Skeletal muscle satellite cell (primary cell): Measurements from ENCODE around the gene TSPAN18.

Experiments
- H3K27me3 ChIP-seq: 2 replicates; pipeline ENCODE4 v1.7.0; 2013; ENCODE audit warnings: low read length; ENCODE audit not compliant: control insufficient read depth, insufficient read depth
- H3K36me3 ChIP-seq: 2 replicates; pipeline ENCODE4 v1.7.0; 2013; ENCODE audit warnings: mild to moderate bottlenecking, control low read depth, low read length; ENCODE audit not compliant: insufficient read depth
- H3K4me1 ChIP-seq: 2 replicates; pipeline ENCODE4 v1.7.0; 2013; ENCODE audit warnings: low read length; ENCODE audit not compliant: control insufficient read depth, insufficient read depth
- H3K4me2 ChIP-seq: 2 replicates; pipeline ENCODE4 v1.7.0; 2013; ENCODE audit warnings: mild to moderate bottlenecking, low read length
- H3K4me3 ChIP-seq: 2 replicates; pipeline ENCODE4 v1.7.0; 2013; ENCODE audit warnings: low read length
- H3K9ac ChIP-seq: 2 replicates; pipeline ENCODE4 v1.7.0; 2013; ENCODE audit warnings: mild to moderate bottlenecking, low read depth, low read length, moderate library complexity
- H3K9me3 ChIP-seq: replicated peaks from 2 replicates; pipeline ENCODE4 v1.7.0; 2013; ENCODE audit warnings: mild to moderate bottlenecking, control low read depth, low read length

The TSPAN18 gene

DNA sequence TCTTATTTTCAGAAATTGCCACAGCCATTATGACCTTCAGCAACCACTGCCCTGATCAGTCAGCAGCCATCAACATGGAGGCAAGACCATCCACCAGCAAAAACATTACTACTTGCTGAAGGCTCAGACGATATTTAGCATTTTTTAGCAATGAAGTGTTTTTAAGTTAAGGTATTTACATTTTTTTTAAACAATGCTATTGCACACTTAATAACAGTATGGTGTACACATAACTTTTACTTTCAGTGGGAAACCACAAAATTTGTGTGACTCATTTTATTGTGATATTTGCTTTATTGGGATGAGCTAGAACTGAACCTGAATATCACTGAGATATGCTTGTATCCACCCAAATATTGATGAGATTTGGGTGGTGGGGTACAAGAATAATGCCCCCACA is 110.9 kb downstream of the TSPAN18 start:
- H3K4me1 ChIP-seq = peaks cover 16% of the 10 kb centered on the region
- no peaks in the 10 kb centered on the region for H3K36me3 ChIP-seq
- H3K27me3 ChIP-seq = peaks cover 74% of the 10 kb centered on the region
- no peak overlapping the region for H3K4me2 ChIP-seq
- H3K4me3 ChIP-seq = no peak overlapping the region
- H3K9ac ChIP-seq = no peak overlapping the region
- no peaks in the 10 kb centered on the region for H3K9me3 ChIP-seq

DNA sequence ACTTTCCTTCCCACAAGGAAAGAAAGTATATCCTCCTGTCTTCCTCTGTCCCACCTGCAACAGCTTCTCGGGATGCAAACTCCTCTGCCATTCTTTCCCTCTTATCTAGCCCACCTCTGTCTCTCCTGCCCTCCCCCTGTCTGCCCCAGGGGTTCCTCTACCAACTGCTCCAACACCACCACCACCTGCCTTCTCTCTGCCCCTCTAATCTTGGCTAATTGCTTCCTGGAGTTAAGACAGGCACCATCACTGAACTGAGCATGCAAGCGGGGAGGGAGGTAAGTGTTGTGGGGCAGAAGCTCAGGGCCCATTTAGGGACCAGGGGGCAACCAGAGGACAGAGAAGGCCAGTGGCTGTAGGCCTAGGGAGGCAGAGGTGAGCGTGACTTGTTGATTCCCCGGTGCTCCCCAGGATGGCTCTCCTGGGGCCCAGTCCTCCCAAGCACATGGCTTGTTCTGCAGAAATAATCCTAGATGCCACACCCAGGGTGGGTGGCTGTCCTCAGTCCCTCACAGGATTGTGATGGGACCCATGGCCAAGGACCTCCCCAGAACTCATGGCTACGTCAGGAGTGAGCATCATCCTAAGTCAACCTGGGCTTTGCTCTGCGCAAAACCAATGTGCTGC is 112.8 kb downstream of the TSPAN18 start:
- Histone ChIP-seq H3K27me3 (peaks cover 55% of the 10 kb centered on the region), H3K4me1 (peaks cover 16% of the 10 kb centered on the region), H3K4me2 (no peak overlapping the region), H3K9me3 (no peaks in the 10 kb centered on the region), H3K9ac (no peak overlapping the region), H3K36me3 (no peaks in the 10 kb centered on the region), H3K4me3 (no peak overlapping the region)

DNA sequence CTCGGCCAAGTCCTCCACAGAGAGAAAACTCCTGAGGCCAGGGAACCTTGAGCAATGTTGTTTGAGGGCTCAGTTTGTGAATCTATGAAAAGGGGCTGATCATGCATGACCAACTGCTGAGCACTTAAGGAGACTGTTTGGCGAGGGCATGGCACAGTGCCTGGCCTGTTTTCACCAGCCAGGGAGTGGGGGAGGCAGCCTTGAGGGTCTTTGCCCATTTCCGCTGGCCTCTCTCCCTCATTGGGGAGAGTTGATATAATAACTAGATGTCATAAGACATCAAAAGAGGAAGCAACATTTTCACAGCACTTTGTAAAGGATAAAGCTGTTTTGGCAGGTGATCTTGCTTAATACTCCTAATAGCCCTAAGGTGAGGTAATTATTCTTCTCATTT is 113.3 kb downstream of the TSPAN18 start:
- H3K9ac ChIP-seq = no peak overlapping the region
- no peaks in the 10 kb centered on the region for H3K9me3 ChIP-seq
- H3K27me3 ChIP-seq = peaks cover 50% of the 10 kb centered on the region
- no peaks in the 10 kb centered on the region for H3K36me3 ChIP-seq
- H3K4me3 ChIP-seq = no peak overlapping the region
- no peak overlapping the region for H3K4me2 ChIP-seq
- peaks cover 16% of the 10 kb centered on the region for H3K4me1 ChIP-seq

DNA sequence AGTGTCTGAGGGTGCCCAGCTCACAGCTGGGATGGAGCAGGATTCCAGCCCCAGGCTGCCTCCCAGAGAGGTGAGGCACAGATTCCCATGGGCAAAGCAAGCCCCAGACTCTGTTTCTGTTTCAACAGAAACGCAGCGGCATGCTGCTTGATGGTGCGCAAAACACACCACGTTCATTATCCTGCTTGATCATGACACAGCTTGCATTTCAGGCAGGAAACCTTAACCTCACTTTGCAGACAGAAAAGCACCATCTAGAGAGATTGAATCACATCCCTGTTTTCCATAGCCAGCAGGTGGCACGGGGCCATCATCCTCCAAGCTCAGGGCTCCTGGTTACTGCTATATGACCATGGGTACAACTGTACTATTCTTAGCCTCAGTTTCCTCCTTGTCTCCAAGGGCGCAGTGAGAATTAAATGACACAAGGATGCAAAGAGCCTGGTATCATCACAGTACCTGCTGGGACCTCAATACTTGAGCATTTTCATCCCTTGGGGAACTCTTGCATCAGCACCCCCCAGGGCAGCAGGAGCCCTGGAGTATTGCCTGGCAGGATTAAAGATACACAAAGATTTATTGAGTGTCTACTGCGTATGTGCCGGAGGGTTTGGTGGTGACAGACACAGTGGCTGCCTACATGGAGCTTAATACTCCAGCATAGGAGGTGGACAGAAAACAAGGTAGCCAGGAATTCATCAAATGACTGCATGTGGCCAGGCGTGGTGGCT is 113.9 kb downstream of the TSPAN18 start:
- Histone ChIP-seq H3K4me3 (no peak overlapping the region), H3K27me3 (peaks cover 53% of the 10 kb centered on the region), H3K9me3 (no peaks in the 10 kb centered on the region), H3K4me1 (peaks cover 16% of the 10 kb centered on the region), H3K4me2 (no peak overlapping the region), H3K36me3 (no peaks in the 10 kb centered on the region), H3K9ac (no peak overlapping the region)

DNA sequence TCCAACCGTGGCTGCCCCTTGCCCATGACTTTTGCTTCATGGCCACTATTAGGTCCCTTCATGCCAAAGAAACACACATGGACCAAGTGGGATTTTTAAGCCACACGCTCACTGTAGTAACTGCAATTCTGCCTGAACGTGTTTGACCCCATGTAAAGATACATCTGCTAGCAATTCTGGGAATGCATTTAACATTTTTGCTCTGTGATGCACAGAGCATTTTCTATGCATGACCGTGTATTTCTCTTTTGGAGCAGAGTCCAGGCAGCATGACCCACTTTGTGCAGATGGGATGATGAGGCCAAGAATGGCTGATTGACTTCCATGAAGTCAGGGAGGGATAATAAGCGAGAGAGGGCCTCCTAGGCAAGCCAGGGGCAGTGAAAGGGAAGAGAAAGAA is 115.5 kb downstream of the TSPAN18 start:
- H3K4me1 ChIP-seq = peaks cover 16% of the 10 kb centered on the region
- peaks cover 4% of the 10 kb centered on the region for H3K9me3 ChIP-seq
- peaks cover 43% of the 10 kb centered on the region for H3K27me3 ChIP-seq
- no peak overlapping the region for H3K4me2 ChIP-seq
- H3K36me3 ChIP-seq = no peaks in the 10 kb centered on the region
- H3K4me3 ChIP-seq = no peak overlapping the region
- H3K9ac ChIP-seq = no peak overlapping the region

DNA sequence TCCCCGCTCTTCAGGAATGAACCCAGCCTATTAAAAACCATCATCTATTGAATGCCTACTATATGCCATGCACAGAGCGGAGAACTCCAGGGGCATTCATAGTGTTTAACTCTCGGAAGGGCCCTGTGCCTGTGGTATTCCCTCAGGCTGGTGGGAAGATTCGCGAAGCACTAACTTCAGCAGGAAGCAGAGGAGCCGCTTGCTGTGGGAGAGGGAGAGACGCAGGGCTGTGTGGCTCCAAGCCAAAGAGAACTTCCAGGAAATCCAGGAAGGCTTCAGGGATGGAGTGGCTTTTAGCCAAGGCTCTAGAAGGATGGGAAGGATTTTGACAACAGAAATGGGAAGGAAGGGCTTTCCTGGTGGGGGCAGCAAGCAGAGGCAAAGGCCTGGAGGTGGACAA is 120.1 kb downstream of the TSPAN18 start:
- Histone ChIP-seq H3K36me3 (no peaks in the 10 kb centered on the region), H3K27me3 (peaks cover 49% of the 10 kb centered on the region), H3K9me3 (peaks cover 6% of the 10 kb centered on the region), H3K9ac (no peak overlapping the region), H3K4me3 (no peak overlapping the region), H3K4me2 (no peak overlapping the region), H3K4me1 (peaks cover 8% of the 10 kb centered on the region)

DNA sequence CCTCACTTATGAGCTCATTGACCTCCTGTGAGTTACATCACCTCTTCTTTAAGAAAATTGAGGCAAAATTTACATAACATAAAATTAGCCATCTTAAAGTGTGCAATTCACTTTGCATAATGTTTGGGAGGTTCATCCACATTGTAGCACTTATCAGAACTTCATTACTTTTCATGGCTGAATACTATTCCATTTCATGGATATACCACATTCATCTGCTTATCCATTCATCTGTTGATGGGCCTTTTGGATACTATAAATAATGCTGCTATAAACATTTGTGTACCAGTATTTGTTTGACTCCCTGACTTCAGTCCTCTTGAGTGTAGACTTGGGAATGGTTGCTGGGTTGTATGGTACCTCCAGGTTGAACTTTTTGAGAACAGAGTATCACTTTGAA is 120.6 kb downstream of the TSPAN18 start:
- H3K27me3 ChIP-seq = peaks cover 51% of the 10 kb centered on the region
- no peak overlapping the region for H3K9ac ChIP-seq
- H3K4me3 ChIP-seq = no peak overlapping the region
- peaks cover 6% of the 10 kb centered on the region for H3K9me3 ChIP-seq
- peaks cover 4% of the 10 kb centered on the region for H3K4me1 ChIP-seq
- H3K4me2 ChIP-seq = no peak overlapping the region
- no peaks in the 10 kb centered on the region for H3K36me3 ChIP-seq

DNA sequence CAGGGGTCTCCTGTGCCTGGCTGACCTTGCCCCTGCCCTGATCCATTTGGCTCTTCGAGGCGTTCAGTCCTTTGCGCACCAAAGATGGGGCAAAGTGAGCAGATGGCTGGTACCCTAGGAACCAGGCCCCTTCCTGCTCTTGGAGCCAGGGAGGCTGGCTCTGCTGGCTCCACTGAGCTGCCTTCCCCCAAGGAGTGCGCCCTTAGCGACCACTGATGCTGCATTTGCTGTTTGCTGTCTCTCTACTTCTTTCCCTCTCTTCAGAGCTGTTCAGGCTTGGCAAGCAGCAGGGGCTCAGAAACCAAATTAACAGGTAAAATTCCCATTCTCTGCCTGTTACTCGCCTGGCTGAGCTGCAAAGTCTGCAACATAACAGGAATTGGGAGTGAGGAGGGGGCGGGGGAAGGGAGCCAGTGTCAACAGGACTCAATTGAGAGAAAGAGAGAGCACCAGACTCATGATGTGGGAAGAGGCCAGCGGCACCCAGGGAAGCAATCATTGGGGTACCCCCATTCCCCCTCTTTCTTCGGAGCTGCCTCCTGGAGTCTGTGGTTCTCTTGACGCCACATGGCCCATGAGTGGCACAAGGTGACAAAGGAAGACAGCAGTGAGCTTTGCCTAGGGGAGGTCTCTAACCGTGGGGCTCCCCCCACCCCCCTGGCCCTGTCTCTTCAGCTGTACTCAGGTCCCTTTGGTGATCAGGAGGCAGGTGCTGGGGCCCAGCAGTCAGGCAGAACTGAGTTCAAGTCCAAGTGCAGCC is 121.6 kb downstream of the TSPAN18 start:
- H3K9ac ChIP-seq = no peak overlapping the region
- no peaks in the 10 kb centered on the region for H3K4me1 ChIP-seq
- peaks cover 6% of the 10 kb centered on the region for H3K9me3 ChIP-seq

DNA sequence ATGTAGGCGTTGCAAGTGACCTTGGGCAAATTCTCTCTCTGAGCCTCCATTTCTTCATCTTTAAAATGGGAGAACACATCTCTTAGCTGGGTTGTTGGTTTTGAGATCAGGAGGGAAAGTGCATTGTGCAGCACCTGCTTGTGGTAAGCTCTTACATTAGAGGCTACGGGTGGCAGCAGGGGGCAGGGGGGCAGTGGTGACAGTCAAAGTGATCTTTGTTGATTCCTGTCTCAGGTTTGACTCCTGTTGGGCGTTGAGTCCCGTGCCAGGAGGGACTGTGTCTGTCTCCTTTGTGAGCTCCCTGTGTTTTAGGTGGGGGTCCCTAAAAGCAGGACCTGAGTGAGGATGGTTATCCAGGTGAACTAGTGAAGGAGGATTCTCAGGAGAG is 122.2 kb downstream of the TSPAN18 start:
- no peaks in the 10 kb centered on the region for H3K36me3 ChIP-seq
- no peaks in the 10 kb centered on the region for H3K4me1 ChIP-seq
- no peak overlapping the region for H3K4me2 ChIP-seq
- no peak overlapping the region for H3K9ac ChIP-seq
- H3K27me3 ChIP-seq = peaks cover 58% of the 10 kb centered on the region
- H3K4me3 ChIP-seq = no peak overlapping the region
- H3K9me3 ChIP-seq = peaks cover 6% of the 10 kb centered on the region

More for the DNA sequence above, 121.6 kb downstream of the TSPAN18 start:
- H3K4me2 ChIP-seq = no peak overlapping the region
- no peaks in the 10 kb centered on the region for H3K36me3 ChIP-seq
- H3K27me3 ChIP-seq = peaks cover 58% of the 10 kb centered on the region
- no peak overlapping the region for H3K4me3 ChIP-seq

DNA sequence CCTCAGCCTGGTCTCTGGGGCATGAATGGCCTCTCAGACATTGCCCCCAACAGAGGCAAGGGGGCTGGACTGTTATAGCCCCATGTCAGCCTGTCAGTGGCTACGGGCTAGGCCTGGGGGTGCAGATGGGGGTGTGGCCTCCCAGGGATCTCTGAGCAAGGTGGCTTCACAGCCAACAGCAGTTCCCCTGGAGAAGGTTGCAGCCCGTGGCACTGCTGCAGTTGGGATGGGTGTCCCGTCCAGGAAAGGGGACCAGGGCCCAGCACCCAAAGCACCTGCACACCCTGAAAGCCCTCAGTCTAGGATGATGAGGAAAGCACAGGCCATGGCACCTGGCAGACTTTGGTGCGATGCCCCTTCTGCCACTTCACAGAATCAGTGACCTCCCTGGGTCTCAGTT is 122.7 kb downstream of the TSPAN18 start:
- Histone ChIP-seq H3K4me3 (no peak overlapping the region), H3K9me3 (peaks cover 6% of the 10 kb centered on the region), H3K4me2 (no peak overlapping the region), H3K9ac (no peak overlapping the region), H3K4me1 (peaks cover under 1% of the 10 kb centered on the region), H3K36me3 (no peaks in the 10 kb centered on the region), H3K27me3 (peaks cover 58% of the 10 kb centered on the region)

DNA sequence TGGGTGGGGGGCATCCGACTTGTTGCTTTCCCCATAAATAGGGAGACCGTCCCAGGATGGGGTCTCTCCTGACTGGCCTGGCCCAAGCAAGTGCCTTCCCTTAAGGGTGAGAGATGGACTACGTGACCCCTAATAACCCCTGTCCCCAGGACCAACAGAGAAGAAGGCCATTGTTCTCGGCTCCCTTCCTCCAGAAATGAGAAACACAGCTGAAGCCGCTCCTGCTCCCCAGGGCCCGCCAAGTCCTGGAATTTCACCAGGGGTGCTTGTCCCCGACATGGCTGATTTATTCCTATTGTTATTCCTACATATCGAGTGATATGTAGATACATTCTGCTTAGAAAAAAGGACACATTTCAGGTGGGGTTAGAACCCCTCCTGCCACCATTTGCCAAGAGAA is 123.2 kb downstream of the TSPAN18 start:
- H3K27me3 ChIP-seq = peaks cover 58% of the 10 kb centered on the region
- H3K36me3 ChIP-seq = no peaks in the 10 kb centered on the region
- no peak overlapping the region for H3K4me2 ChIP-seq
- H3K4me3 ChIP-seq = no peak overlapping the region
- H3K9me3 ChIP-seq = peaks cover 6% of the 10 kb centered on the region
- H3K9ac ChIP-seq = no peak overlapping the region
- H3K4me1 ChIP-seq = peaks cover 6% of the 10 kb centered on the region
